Astrocyte of the hippocampus (primary cell): ENCODE results near the gene POLD2.
"Not testable (repeated sequence)": the region's sequence is repeated elsewhere in the genome, so short reads cannot be mapped to it uniquely, and the experiment has no call there.

Source experiments
- DNase-seq: peaks from one replicate; pipeline ENCODE4 v3.0.0; 2011; ENCODE audit warnings: low read depth, low spot score

POLD2 gene

DNA sequence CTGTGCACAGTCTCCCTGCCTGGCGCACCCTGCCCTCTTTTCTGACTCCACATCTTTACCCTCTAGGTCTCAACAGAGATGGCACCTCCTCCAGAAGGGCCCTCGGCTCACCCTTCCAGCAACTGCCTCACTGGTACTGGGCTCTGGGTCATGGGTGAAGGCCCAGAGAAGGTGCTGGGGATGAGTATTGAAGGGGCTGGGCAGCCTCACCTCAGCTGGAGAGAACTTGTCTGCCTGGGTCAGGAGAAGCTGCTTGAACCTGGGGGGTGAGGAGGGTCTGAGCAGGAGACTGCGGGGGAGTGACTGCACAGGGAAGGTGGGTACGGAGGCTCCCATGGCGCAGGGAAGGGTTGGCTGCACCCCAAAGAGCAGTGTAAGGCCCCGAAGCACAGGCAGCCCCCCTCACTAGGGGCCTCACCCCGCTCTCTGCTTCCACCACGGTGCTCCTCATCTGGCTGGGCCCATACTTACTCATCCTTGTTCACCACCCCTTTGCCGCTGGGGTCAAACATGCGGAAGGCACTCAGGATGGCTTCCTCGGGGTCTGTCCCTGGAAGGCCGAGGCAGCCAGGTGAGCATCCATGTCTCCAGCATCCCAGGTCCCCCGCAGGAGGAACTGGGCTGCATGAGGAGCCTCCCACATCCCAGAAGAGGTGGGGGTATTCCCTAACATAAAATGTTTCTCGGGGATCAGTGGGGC lies 16.1 kb upstream of the POLD2 start:
- DNase-seq, result no peak

DNA sequence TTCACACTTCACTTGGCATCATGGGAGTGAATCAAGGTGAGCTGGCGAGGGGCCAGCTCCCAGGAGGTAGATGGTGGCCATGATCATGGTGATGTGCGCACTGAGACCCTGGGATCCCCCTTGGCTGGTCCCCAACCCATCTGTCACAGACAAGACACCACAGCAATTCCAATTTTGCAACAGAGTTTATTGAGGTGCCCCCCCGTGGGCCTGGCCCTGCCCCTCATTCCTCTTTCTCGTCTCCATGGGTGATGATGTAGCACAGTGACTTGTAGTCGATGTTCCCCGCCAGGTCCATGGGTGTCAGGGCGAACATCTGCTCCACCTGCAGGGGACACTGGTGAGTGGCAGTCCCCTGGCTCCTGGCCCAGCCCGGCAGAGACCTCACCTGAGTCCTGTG lies 15.3 kb upstream of the POLD2 start:
- no peak for DNase-seq

GRCh38 chr7:44136731-44137130 lies 13.4 kb upstream of the POLD2 start:
- peak; percentile 39 for DNase-seq

DNA sequence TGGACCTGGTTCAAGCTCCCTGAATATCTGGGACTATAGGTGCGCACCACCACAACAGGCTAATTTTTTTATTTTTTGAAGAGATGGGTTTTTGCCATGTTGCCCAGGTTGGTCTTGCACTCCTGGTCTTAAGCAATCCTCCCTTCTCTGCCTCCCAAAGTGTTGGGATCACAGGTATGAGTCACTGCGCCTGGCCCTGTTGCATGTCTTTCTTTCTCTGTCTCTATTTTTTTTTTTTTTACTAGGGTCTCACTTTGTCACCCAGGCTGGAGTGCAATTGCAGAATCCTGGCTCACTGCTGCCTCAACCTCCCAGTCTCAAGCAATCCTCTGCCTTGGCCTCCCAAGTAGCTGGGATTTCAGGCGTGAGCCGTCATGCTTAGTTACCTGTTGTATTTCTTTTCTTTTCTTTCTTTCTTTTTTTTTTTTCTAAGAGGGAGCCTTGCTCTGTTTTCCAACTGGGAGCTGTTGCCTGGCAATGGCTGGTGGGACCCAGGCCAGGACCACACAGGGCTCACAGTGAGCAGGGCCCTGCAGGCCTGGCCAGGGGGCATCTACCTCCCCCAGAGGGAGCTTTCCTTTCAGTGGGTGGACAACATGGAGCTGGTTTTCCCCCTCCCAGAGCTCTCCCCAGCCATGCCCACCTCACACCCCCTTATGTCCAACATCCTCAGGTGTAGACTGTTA lies 11.7 kb upstream of the POLD2 start:
- DNase-seq, result peak; percentile 56

DNA sequence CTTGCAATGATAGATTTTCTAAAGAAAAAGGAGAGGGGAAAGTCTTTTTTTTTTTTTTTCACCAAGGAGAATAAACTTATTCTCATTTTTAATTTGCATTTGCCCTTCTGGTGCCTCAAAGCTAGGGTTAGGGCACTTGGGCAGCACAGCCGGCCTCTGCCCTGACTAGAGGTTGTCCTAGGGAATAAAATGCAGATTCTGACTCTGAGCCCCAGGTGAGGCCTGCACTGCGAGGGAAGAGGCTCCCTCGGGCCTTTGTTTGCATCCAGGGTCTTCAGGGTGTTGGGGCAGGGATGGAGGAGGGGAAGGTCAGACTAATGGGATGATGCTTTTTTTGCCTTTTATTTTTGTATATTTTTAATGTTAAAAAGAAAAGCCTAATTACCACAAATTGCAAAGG lies 9.9 kb upstream of the POLD2 start:
- DNase-seq, result no peak

- DNase-seq, result peak; percentile 20
Observed at GRCh38 chr7:44132039-44132438, 8.7 kb upstream of the POLD2 start.

DNA sequence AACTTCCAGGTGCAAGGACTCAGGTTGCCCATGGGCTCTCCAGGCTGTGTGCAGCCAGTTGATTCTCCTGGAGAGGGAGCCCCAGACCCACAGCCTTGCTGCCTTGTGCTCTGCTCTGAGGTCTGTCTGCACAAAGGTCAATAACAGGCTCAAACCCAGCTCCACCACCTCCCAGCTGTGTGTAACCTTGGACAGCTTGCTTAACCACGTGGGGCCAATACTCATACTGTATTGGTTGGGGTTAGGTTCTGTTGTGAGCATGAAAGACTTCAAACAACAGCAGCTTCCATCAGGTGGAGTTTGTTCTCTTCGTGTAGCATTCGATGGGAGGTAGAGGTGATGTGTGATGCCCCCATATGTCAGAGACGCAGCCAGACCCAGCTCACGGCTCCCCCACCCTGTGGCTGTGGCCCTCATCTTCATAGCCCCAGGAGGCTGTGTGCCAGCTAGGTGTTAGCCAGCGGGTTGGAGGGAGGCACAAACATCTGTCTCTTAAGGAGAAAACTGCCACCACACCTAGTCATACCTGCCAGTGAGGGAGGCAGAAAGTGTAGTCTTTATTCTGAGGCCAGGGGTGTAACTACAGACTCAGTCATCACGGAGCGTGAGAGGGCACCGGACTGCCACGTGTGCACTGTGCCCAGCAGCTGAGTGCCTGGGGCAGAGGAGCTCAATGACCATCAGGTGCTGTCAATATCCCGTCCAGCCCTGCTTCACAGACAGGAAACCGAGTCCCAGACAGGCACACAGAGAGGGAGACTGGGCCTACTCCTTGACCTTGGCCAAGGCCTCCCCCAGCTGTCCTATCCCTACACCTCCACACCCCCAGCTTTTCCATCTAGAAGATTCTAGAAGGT lies 8.1 kb upstream of the POLD2 start:
- DNase-seq, result no peak

- no peak for DNase-seq
Observed at GRCh38 chr7:44128721-44129582, 5.6 kb upstream of the POLD2 start.

DNA sequence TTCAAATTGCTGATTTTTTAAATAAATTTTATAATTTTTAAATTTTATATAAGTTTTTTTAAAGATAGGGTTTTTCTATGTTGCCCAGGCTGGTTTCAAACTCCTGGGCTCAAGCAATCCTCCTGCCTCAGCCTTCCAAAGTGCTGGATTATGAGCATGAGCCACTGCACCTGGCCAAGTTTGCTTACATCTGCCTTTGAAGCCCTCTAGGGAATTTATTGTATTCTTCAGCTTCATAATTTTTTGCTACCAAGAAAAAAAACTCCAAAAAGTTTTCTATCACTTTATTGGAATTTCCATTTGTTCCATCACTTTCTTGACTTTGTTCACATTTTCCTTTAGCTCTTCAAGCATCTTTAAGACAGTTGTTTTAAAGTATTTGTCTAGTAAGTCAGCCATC lies 3.8 kb upstream of the POLD2 start:
- no peak for DNase-seq

DNA sequence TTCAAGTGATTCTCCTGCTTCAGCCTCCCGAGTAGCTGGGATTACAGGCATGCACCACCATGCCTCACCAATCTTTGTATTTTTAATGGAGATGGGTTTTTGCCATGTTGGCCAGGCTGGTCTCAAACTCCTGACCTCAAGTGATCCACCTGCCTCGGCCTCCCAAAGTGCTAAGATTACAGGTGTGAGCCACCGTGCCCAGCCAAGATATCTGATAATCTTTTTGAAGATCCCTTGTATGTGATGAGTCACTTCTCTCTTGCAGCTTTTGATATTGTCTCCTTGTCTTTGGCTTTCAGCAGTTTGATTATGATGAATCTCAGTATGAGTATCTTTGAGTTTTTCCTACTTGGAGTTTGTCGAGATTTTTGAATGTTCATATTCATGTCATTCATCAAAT lies 3.2 kb upstream of the POLD2 start:
- not testable (repeated sequence) for DNase-seq

- DNase-seq, result no peak
Observed at GRCh38 chr7:44124822-44125202, 1.5 kb upstream of the POLD2 start.

DNA sequence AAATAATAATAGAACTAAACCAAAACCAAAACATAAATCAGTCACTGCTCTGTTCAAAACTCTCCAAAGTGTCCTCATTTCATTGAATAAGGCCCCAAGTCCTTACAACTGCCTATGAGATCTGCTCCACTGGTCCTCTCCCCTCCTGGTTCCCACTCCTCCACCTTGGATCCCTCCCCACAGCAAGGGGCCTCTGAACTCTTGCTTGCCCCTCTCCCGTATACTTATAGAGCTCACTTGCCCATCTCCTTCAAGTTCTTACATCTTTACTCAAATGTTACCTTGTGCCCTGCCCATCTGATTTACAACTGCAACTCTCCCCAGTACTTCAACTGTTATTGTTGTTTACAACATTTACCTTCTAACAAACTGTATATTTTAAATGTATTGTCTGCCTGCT lies 819 bp downstream of the POLD2 start:
- DNase-seq, result no peak

DNA sequence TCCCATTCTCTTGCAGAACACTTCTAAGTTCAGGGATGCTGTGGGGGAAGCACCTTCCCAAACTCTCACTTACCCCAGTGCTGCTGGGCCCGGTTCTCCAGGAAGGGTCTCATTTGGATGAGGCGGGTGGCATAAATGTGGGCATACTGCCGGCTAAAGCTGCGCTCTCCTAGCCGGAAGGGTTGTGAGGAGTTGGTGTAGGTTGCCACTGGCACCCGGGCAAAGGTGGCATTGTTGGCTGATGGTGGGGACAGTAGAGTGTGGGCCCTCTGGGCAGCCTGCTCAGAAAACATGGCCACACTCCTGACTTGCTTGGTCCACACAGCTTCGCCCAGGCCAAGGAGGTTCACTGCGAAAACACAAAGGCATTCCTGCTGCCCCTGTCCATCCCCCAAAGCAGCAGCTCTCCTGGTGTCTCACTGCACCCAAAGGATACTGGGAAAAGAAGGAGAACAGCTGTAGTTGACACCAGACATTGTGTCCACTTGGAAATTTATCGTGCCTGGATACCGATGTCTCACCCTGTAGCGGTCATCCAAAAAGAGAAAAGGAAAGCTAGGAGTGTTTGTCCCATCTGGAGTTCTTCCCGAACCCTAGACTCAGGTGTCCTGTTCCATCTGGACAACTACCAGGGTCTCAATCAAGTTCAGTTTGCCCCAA lies 1.5 kb downstream of the POLD2 start:
- DNase-seq, result no peak

DNA sequence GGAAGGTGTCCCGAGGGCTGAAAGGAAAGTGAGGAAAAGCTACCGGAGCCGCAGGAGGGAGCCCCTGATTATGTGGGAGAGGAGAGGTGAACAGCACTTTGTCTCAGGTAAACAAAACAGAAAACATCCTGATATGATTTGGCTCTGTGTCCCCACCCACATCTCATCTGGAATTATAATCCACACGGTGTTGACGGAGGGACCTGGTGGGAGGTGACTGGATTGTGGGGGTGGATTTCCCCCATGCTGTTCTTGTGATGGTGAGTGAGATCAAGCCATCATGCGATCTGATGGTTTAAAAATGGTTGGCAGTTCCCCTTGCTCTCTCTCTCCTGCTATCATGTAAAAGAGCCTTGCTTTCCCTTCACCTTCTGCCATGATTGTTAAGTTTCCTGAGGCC lies 3.0 kb downstream of the POLD2 start:
- DNase-seq, result no peak

- DNase-seq, result no peak
Observed at GRCh38 chr7:44119829-44120380, 3.4 kb downstream of the POLD2 start.

GRCh38 chr7:44117801-44118429 lies 5.4 kb downstream of the POLD2 start:
- DNase-seq, result no peak

DNA sequence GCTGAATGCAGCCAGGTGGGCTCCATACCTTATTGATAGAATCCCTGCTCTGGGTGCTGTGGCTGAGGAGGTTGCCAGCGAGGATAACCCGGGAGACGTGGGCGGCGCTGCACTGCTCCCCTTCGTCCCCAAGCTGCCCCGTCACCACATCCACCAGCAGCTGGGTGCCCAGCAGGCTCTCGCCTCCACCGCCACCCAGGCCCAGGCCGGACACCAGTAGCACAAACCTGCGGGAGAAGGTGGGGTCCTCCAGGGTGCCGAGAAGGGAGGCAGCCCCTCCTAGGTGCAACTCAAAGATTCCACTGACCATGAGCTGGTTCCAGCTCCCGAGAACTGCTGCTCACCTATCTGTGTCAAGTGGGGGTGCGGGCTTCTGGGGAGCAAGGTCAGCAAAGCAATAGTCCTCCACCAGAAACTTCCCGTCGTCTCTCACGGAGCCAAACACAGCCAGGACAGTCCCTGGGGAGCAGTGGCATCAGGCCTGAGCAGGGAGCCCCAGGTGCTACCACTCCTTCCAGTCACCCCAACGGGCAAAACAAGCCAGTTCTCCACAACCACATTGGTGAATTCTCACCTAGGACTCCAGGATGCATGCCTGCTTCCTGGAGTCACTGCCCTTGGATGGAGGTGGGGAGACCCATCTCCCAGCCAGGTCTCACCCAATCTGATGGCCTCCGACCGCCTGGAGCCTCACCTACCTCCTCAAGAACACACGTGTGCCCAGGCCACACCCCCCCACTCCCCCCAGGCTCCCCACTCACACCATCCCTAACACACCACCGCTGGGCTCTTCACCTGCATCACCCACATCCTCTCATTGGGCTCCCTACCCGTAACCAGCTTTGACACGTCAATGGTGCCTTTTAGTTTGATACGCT lies 6.3 kb downstream of the POLD2 start:
- no peak for DNase-seq

- no peak for DNase-seq
Observed at GRCh38 chr7:44116087-44116788, 7.1 kb downstream of the POLD2 start.
